RWPE1 (cell line): ENCODE data around the gene SORT1.

ENCODE experiments used
- CTCF ChIA-PET: fragments of 350-600 bp; sonication (Branson Sonifier 250); formaldehyde crosslinking; extraction: SDS; loops from one replicate; lab custom pipeline; 2021; lab: Yijun Ruan, JAX
- POLR2A ChIA-PET: fragments of 400-600 bp; formaldehyde crosslinking; extraction: SDS; loops from one replicate; lab custom pipeline; 2020; ENCODE audit warnings: antibody characterized with exemption; ENCODE audit not compliant: low non-redundant PET; lab: Yijun Ruan, JAX
- DNase-seq: peaks from one replicate; pipeline ENCODE4 v3.0.0; 2012; ENCODE audit warnings: low spot score
- H3K27ac ChIP-seq: fragments of 450-650 bp; 2 replicates; pipeline ENCODE4 v1.5.1; 2017
- TF ChIP-seq, protein P1 (sequence below): fragments of 450-650 bp; conservative IDR thresholded peaks from 2 replicates; pipeline ENCODE4 v1.5.1; 2017; ENCODE audit warnings: low read depth, mild to moderate bottlenecking

Gene SORT1

DNA sequence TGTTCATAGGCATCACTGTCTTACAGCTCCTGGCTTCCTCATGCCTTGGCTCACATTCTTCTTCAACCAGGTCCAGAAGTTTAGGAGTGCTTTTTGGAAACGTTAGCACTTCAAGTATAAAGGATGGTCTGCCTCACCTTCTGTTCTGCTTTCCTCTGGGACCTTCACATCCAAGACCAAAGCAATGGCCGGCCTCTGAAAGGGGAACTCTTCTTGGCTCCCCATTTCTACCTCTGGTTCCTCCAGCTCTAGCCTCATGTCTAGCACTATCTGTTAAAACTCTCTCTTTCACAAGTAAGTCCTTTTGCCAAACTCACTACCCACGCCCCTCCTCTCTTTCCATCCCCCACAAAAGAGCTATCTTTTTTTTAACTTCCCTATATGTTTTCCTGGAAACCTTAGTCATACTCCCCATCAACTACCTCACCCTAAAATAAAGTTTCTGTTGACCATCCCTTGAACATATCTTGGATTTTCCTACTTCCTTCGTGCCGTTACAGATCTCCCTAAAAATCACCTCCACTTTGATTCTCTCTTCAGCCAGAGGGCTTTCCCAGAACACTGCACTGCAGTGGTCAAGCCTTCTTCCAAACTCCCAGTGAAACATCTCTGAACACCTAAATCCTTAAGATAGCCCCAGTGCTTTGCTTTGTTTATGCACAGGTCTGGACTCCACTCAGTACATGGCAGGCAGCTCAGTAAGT, 7.9 kb downstream of the SORT1 start:
- DNase-seq = no peak
- ChIA-PET POLR2A (no interaction called here), CTCF (interaction anchor here (1.3 kb wide), 1 partner anchor 11 kb away, joined by 3 read pairs; no protein-coding TSS in a partner anchor)
- TF ChIP-seq, protein P1, sequence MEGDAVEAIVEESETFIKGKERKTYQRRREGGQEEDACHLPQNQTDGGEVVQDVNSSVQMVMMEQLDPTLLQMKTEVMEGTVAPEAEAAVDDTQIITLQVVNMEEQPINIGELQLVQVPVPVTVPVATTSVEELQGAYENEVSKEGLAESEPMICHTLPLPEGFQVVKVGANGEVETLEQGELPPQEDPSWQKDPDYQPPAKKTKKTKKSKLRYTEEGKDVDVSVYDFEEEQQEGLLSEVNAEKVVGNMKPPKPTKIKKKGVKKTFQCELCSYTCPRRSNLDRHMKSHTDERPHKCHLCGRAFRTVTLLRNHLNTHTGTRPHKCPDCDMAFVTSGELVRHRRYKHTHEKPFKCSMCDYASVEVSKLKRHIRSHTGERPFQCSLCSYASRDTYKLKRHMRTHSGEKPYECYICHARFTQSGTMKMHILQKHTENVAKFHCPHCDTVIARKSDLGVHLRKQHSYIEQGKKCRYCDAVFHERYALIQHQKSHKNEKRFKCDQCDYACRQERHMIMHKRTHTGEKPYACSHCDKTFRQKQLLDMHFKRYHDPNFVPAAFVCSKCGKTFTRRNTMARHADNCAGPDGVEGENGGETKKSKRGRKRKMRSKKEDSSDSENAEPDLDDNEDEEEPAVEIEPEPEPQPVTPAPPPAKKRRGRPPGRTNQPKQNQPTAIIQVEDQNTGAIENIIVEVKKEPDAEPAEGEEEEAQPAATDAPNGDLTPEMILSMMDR = no peak
- H3K27ac ChIP-seq = no peak overlapping the region

DNA sequence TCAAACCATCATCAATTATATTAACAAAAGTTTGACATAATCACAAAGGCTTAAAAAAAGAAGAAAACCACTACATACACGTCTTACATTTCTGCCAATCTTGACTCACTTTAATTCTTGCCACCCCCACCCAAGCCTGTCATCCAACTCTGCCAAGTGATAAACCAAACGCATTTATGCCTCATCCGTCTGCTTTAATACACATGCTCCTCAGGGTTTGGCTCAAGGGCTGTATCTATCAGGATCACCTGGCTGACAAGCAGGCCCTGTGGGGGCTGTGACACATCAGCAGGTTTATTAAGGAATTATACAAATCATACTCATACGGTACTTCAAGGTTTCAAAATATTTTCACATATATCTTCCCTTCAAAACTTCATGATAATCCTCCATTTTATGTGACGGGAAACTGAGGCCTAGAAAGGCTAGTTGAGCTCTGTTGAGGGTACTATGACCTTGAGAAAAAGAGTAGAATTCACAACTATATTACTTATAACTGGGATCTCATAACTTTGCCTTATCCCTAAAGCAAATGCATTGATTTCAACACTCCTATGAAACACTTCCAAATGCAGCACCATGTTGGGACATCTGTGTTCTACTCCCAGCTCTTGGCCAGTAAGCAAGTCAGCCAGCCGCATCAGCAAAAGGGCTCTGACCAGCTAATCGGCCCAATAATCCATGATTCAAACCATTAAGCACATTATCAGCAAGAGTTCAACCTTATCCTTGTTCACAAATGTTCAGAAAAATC, 8.7 kb downstream of the SORT1 start:
- ChIA-PET CTCF (interaction anchor here (1.3 kb wide), 1 partner anchor 11 kb away, joined by 3 read pairs; no protein-coding TSS in a partner anchor), POLR2A (no interaction called here)
- H3K27ac ChIP-seq = no peak overlapping the region
- TF ChIP-seq, protein P1 = no peak
- no peak for DNase-seq

GRCh38 chr1:109388208-109388711, 9.5 kb downstream of the SORT1 start:
- TF ChIP-seq, protein P1 = no peak
- H3K27ac ChIP-seq = no peak overlapping the region
- CTCF ChIA-PET = no interaction called here
- POLR2A ChIA-PET = no interaction called here
- DNase-seq = no peak

DNA sequence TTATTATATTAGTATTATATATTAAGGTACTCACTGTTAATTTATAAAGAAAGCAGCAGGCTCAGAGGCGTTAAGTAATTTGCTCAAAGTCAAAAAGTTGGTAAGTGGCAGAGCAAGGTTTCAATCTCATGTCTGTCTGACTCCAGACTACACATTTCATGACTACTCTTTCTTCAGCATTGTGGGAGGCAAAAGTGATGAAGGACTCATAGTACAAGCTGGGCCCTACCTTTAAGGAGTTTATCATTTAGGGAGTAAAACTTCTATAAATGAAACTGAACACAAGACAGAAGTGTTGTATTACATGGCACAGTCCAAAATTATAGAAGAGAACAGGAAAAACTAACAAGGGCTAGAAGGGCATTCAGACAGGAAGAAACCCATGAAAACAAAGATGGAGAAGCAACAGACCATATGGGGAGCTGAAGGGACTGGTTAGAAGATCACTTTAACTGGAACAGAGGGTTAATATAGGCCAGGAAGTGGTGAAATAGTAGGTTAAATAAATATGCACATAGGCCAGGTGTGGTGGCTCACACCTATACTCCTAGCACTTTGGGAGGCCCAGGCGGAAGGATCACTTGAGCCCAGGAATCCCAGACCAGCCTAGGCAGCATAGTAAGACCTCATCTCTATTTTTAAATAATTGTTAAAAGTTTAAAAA, 11.5 kb downstream of the SORT1 start:
- POLR2A ChIA-PET = no interaction called here

DNA sequence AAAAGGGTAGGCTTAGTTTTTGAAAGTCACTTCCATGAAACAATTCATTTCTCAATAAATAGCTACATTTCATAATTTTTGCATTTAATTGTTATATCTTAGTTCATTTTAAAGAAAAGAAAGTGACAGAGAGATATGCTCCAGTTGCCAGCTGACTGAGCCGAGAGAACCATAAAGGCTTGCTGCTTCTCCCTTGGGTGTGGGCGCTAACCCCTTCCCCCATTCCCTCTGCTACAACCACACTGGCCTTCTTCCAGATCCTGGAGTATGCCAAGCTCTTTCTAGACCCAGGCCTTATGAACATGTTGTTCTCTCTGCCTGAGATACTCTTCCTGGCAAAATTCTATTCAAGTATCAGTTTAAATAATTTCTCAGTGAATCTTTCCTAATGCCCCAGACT, 12.3 kb downstream of the SORT1 start:
- TF ChIP-seq, protein P1 = no peak
- no peak for DNase-seq
- no peak overlapping the region for H3K27ac ChIP-seq
- CTCF ChIA-PET = no interaction called here
- POLR2A ChIA-PET = no interaction called here

More for the DNA sequence above, 11.5 kb downstream of the SORT1 start:
- TF ChIP-seq, protein P1 = no peak
- CTCF ChIA-PET = interaction anchor here (1.4 kb wide), 1 partner anchor 122 kb away, joined by 3 read pairs; no protein-coding TSS in a partner anchor
- DNase-seq = no peak
- H3K27ac ChIP-seq = no peak overlapping the region

GRCh38 chr1:109383854-109384253, 13.9 kb downstream of the SORT1 start:
- TF ChIP-seq, protein P1 = no peak
- H3K27ac ChIP-seq = no peak overlapping the region
- ChIA-PET POLR2A (no interaction called here), CTCF (interaction anchor here (1.0 kb wide), 1 partner anchor 82 kb away, joined by 3 read pairs; the partner anchor contains the start of gene SYPL2)
- no peak for DNase-seq
